Neuronal stem cell (in vitro differentiated cells): ENCODE measurements around the gene ADAM22.
A peak's percentile ranks its signal among the peaks of the same experiment; 100 is the strongest.

ENCODE experiments used
- DNase-seq: peaks from one replicate; pipeline ENCODE4 v3.0.0-alpha.2; 2013; ENCODE audit warnings: low spot score
- H2AFZ ChIP-seq: one replicate; pipeline ENCODE4 v1.6.1; 2013; ENCODE audit warnings: mild to moderate bottlenecking, low read length, inconsistent platforms
- H2AK5ac ChIP-seq: 2 replicates; pipeline ENCODE4 v1.6.1; 2013; ENCODE audit warnings: low read depth, mild to moderate bottlenecking, inconsistent platforms, low read length, moderate library complexity, mixed read lengths
- H2BK120ac ChIP-seq: 2 replicates; pipeline ENCODE4 v1.6.1; 2013; ENCODE audit warnings: low read depth, mild to moderate bottlenecking, inconsistent platforms, low read length, moderate library complexity, mixed read lengths
- H2BK12ac ChIP-seq: one replicate; pipeline ENCODE4 v1.6.1; 2013; ENCODE audit warnings: low read length, inconsistent platforms
- H2BK15ac ChIP-seq: 2 replicates; pipeline ENCODE4 v1.6.1; 2013; ENCODE audit warnings: mild to moderate bottlenecking, low read length, inconsistent platforms, mixed read lengths
- H2BK5ac ChIP-seq: one replicate; pipeline ENCODE4 v1.6.1; 2013; ENCODE audit warnings: inconsistent platforms, mild to moderate bottlenecking, low read length, moderate library complexity
- H3K14ac ChIP-seq: one replicate; pipeline ENCODE4 v1.6.1; 2013; ENCODE audit warnings: low read length, inconsistent platforms
- H3K18ac ChIP-seq: 2 replicates; pipeline ENCODE4 v1.6.1; 2013; ENCODE audit warnings: low read length, inconsistent platforms
- H3K23ac ChIP-seq: 2 replicates; pipeline ENCODE4 v1.6.1; 2013; ENCODE audit warnings: low read depth, mild to moderate bottlenecking, mixed read lengths, low read length, inconsistent platforms; ENCODE audit not compliant: poor library complexity
- H3K27ac ChIP-seq: replicated peaks from 3 replicates; pipeline ENCODE4 v1.5.1; 2013; ENCODE audit warnings: low read length, inconsistent platforms
- H3K27me3 ChIP-seq, 3 experiments: 2 replicates each; pipeline ENCODE4 v1.6.1; 2013; ENCODE audit warnings: low read length in 3 of 3, mild to moderate bottlenecking in 2 of 3, inconsistent platforms in 1 of 3, low read depth in 1 of 3, mixed read lengths in 1 of 3, moderate library complexity in 1 of 3; ENCODE audit not compliant: control insufficient read depth in 3 of 3, insufficient read depth in 3 of 3
- H3K36me3 ChIP-seq, 2 donors: replicated peaks in 1 of 2; 2 replicates each; pipeline ENCODE4 v1.6.1; 2013; ENCODE audit warnings: low read length in 2 of 2; ENCODE audit not compliant: control insufficient read depth in 2 of 2, insufficient read depth in 2 of 2
- H3K4ac ChIP-seq: 2 replicates; pipeline ENCODE4 v1.6.1; 2013; ENCODE audit warnings: inconsistent platforms, mild to moderate bottlenecking, low read length, moderate library complexity
- H3K4me1 ChIP-seq, 2 donors: 1 replicate in 1 of 2; 2 replicates in 1 of 2; pipeline ENCODE4 v1.6.1; 2013; ENCODE audit warnings: low read length in 2 of 2, low read depth in 1 of 2; ENCODE audit not compliant: control insufficient read depth in 2 of 2, insufficient read depth in 1 of 2
- H3K4me2 ChIP-seq: one replicate; pipeline ENCODE4 v1.6.1; 2013; ENCODE audit warnings: mild to moderate bottlenecking, low read length, inconsistent platforms; ENCODE audit not compliant: insufficient read depth, poor library complexity, severe bottlenecking
- H3K4me3 ChIP-seq, 2 donors: 2 replicates each; pipeline ENCODE4 v1.5.1; 2013; ENCODE audit warnings: low read length in 2 of 2, mild to moderate bottlenecking in 2 of 2, inconsistent platforms in 1 of 2, moderate library complexity in 1 of 2
- H3K79me1 ChIP-seq: one replicate; pipeline ENCODE4 v1.6.1; 2013; ENCODE audit warnings: low read depth, mild to moderate bottlenecking, inconsistent platforms, low read length, moderate library complexity
- H3K9ac ChIP-seq: one replicate; pipeline ENCODE4 v1.6.1; 2013; ENCODE audit warnings: mild to moderate bottlenecking, low read depth, low read length, inconsistent platforms; ENCODE audit not compliant: poor library complexity
- H3K9me3 ChIP-seq, 2 donors: replicated peaks in 1 of 2; 2 replicates each; pipeline versions ENCODE3 to v1.6.1; 2013; ENCODE audit warnings: low read length in 2 of 2, mild to moderate bottlenecking in 2 of 2, inconsistent platforms in 1 of 2, low read depth in 1 of 2, mixed read lengths in 1 of 2, moderate library complexity in 1 of 2; ENCODE audit not compliant: control insufficient read depth in 2 of 2, insufficient read depth in 1 of 2
- H4K8ac ChIP-seq: one replicate; pipeline ENCODE4 v1.6.1; 2013; ENCODE audit warnings: low read depth, mild to moderate bottlenecking, inconsistent platforms, low read length, moderate library complexity
- H4K91ac ChIP-seq: one replicate; pipeline ENCODE4 v1.6.1; 2013; ENCODE audit warnings: low read length, low read depth, mild to moderate bottlenecking, inconsistent platforms; ENCODE audit not compliant: poor library complexity
- WGBS, 2 donors: extraction: QIAGEN DNeasy Blood & Tissue Kit; methylation state at CpG; one replicate each; pipeline ENCODE4 v1.1.7; 2013; ENCODE audit warnings: missing lambda C conversion rate in 2 of 2, mixed read lengths in 1 of 2; ENCODE audit not compliant: insufficient read length in 2 of 2, insufficient replicate concordance in 1 of 2; ENCODE audit errors: extremely low coverage in 2 of 2; 5-methylcytosine and 5-hydroxymethylcytosine counted together

Gene ADAM22

GRCh38 chr7:88083883-88084282 lies 149.8 kb downstream of the ADAM22 start:
- Histone ChIP-seq H2BK15ac (no peak overlapping the region), H2BK5ac (no peak overlapping the region), H3K27ac (no peak overlapping the region), H3K36me3 (no peaks in the 10 kb centered on the region), H3K9ac (no peak overlapping the region), H3K9me3 (no peaks in the 10 kb centered on the region), H3K79me1 (no peaks in the 10 kb centered on the region), H3K27me3 (no peaks in the 10 kb centered on the region), H3K4me2 (no peak overlapping the region), H2BK12ac (no peak overlapping the region), H2AFZ (no peak overlapping the region), H3K4me1 (peaks cover 0 to 8% of the 10 kb centered on the region in 2 donors), H3K14ac (no peak overlapping the region), H2BK120ac (no peak overlapping the region), H3K18ac (no peak overlapping the region), H4K8ac (no peak overlapping the region), H3K4ac (no peak overlapping the region), H3K4me3 (no peak overlapping the region), H2AK5ac (no peak overlapping the region), H4K91ac (no peak overlapping the region), H3K23ac (no peak overlapping the region)
- no CpG with 5 or more reads among the region's 2 CpGs for WGBS, 2 donors
- DNase-seq: no peak

GRCh38 chr7:88089561-88089960 lies 155.5 kb downstream of the ADAM22 start:
- Histone ChIP-seq H3K27ac (no peak overlapping the region), H3K18ac (no peak overlapping the region), H3K4me2 (no peak overlapping the region), H3K36me3 (no peaks in the 10 kb centered on the region), H3K9me3 (no peaks in the 10 kb centered on the region), H3K14ac (no peak overlapping the region), H3K27me3 (no peaks in the 10 kb centered on the region), H3K23ac (no peak overlapping the region), H2BK120ac (no peak overlapping the region), H4K8ac (no peak overlapping the region), H3K4me1 (peaks cover 0 to 8% of the 10 kb centered on the region in 2 donors), H3K9ac (no peak overlapping the region), H3K79me1 (no peaks in the 10 kb centered on the region), H2AFZ (peak overlapping the region; percentile 14), H4K91ac (no peak overlapping the region), H2AK5ac (no peak overlapping the region), H2BK15ac (no peak overlapping the region), H3K4me3 (no peak overlapping the region), H2BK5ac (no peak overlapping the region), H3K4ac (no peak overlapping the region), H2BK12ac (no peak overlapping the region)
- WGBS, 2 donors: no CpG with 5 or more reads among the region's 1 CpG
- DNase-seq: no peak

- DNase-seq: no peak
- no peak overlapping the region for H3K18ac ChIP-seq
- H2BK5ac ChIP-seq: no peak overlapping the region
- H3K27me3 ChIP-seq: no peaks in the 10 kb centered on the region
- no CpG with 5 or more reads among the region's 1 CpG for WGBS, 2 donors
- no peak overlapping the region for H4K8ac ChIP-seq
- no peak overlapping the region for H4K91ac ChIP-seq
- no peak overlapping the region for H3K23ac ChIP-seq
- no peaks in the 10 kb centered on the region for H3K79me1 ChIP-seq
- no peak overlapping the region for H2BK15ac ChIP-seq
- H3K4me3 ChIP-seq: no peak overlapping the region
- no peak overlapping the region for H3K9ac ChIP-seq
- H2BK12ac ChIP-seq: no peak overlapping the region
- no peak overlapping the region for H2AFZ ChIP-seq
- no peaks in the 10 kb centered on the region for H3K9me3 ChIP-seq
- peaks cover 0 to 8% of the 10 kb centered on the region in 2 donors for H3K4me1 ChIP-seq
- H3K27ac ChIP-seq: no peak overlapping the region
- H2BK120ac ChIP-seq: no peak overlapping the region
- H2AK5ac ChIP-seq: no peak overlapping the region
- H3K14ac ChIP-seq: no peak overlapping the region
- H3K4ac ChIP-seq: no peak overlapping the region
- H3K36me3 ChIP-seq: no peaks in the 10 kb centered on the region
- no peak overlapping the region for H3K4me2 ChIP-seq
Measured at GRCh38 chr7:88090240-88090639, 156.2 kb downstream of the ADAM22 start.

GRCh38 chr7:88090671-88091070 lies 156.6 kb downstream of the ADAM22 start:
- no peak overlapping the region for H3K4ac ChIP-seq
- H2BK120ac ChIP-seq: no peak overlapping the region
- H3K9ac ChIP-seq: no peak overlapping the region
- no peak overlapping the region for H4K91ac ChIP-seq
- H2BK12ac ChIP-seq: no peak overlapping the region
- no peak overlapping the region for H3K23ac ChIP-seq
- no peaks in the 10 kb centered on the region for H3K36me3 ChIP-seq
- no peak overlapping the region for H3K14ac ChIP-seq
- WGBS, 2 donors: no CpG with 5 or more reads among the region's 2 CpGs
- H3K27ac ChIP-seq: no peak overlapping the region
- peaks cover 0 to 8% of the 10 kb centered on the region in 2 donors for H3K4me1 ChIP-seq
- no peaks in the 10 kb centered on the region for H3K79me1 ChIP-seq
- no peaks in the 10 kb centered on the region for H3K27me3 ChIP-seq
- DNase-seq: no peak
- no peak overlapping the region for H2BK15ac ChIP-seq
- H3K4me3 ChIP-seq: no peak overlapping the region
- no peak overlapping the region for H4K8ac ChIP-seq
- no peak overlapping the region for H3K18ac ChIP-seq
- no peak overlapping the region for H2BK5ac ChIP-seq
- H2AFZ ChIP-seq: no peak overlapping the region
- H3K4me2 ChIP-seq: no peak overlapping the region
- H2AK5ac ChIP-seq: no peak overlapping the region
- H3K9me3 ChIP-seq: no peaks in the 10 kb centered on the region
